Renal cortical epithelial cell (primary cell): ENCODE results near the gene HOOK1. TPM values are rescaled to one million over a fixed set of nuclear protein-coding genes. Genes with fewer than 3 reads are reported as not detected.

ENCODE experiments used
- DNase-seq: peaks from one replicate; pipeline ENCODE4 v3.0.0-alpha.2; 2011; ENCODE audit warnings: low read depth
- total RNA-seq: library from RNA; depleted of rRNA; stranded (reverse); fragments of >200 nt; gene quantifications from 2 replicates; pipeline ENCODE4 v1.2.3, GENCODE V29; 2014

HOOK1 gene
- 18.6 and 45.2 TPM in 2 replicates for total RNA-seq

DNA sequence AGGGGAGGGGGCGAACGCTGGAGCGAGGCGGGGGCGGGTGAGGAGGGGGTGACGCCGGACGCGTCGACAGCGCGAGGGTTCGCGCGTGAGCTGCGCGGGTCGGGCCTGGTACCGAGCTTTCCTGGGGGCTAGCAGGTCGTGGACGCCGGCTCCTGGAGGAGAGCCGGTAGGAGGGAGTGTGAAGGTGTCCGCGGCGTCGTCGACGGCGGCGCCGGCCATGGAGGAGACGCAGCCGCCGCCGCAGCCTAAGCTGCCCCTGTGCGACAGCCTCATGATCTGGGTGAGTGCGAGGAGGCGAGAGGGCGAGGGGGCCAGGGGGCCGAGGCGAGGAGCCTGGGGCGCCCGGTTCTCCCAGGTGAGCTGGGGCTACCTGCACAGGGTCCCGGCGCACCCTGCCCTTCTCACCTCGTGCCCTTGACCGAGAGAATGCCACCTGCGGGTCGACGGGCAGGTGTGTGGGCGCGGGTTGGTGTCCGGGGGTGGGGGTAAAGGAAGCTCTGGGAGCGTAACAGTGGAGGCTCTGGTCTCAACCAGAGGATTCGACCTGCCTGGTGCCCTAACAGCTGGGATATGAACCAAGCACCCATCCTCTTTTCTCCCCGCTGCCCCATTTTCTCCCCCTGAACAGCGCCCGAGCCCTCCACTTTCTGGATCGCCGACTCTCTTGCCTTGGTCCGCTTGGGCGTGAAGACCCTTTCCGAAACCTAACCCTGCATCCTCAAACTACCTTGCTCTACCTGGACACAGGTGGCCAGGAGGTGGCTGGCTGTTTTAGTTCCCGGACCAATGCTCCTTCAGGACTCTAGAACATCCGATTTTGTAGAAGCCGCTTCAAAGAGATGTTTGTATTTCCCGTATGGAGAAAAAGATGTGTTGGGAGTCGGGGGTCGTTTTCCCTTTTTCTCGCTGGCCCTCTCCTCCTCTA lies at the start of gene HOOK1:
Gene HOOK1 (plus strand): TSS at position 49 of the 925 bp plus-strand sequence. CDS start 169 bp downstream, at position 218.
- no peak for DNase-seq

DNA sequence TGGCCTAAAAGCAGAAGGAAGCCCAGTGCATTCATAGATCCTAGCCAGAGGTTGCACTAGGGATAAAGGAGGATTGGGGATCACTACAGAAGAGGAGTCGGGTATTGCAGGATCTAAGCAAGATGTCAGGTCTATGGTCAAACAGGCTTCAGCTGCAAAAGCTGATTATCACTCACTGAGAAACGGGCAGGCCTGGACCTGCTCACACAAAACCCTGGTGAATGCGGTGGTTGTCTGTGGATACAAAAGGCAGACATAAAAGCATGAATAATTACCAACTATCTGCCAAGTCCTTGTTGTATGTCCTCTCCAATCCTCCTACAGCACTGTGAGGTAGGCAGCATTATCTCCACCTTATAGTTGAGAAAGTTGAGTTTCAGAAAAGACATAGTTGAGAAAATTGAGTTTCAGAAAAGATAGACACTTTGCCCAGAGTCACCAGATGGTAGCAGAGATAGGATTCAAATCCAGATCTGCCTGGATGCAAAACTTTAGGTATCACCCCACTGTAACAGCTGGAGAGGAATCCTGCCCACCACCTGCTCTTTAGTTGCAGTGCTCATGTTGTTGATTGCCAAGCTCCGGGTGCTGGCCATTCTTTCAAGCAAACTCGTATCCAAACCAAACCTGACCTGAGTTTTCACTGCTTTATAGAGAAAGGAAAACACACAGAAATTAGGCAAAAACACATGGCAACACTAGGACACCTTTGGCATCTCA lies 49.6 kb upstream of the HOOK1 start:
- no peak for DNase-seq

GRCh38 chr1:59766227-59766855 lies 48.4 kb upstream of the HOOK1 start:
- no peak for DNase-seq

DNA sequence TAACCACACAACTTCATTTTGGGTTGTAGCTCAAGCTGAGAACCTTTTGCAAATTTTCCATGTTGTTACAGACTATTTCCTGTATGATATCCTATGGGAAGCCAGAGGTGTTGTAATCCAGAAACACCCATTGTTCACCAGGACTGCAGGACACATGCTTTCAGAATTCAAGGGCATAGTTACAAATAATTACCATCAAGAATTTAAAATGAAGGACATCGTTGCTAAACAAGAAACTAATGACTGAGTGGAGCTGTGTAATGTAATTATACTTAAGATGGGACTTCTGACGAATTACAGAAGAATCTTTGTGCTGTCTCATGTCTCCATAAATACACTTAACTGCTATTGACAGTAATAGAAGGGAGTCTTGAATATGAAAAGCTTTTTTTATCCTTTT lies 47.6 kb upstream of the HOOK1 start:
- DNase-seq: peak; percentile 44

- DNase-seq: peak; percentile 10
Measured at GRCh38 chr1:59768792-59769735, 45.7 kb upstream of the HOOK1 start.

- peak; percentile 84 for DNase-seq
Measured at GRCh38 chr1:59769736-59770095, 45.0 kb upstream of the HOOK1 start.

GRCh38 chr1:59771361-59771760 lies 43.4 kb upstream of the HOOK1 start:
- DNase-seq: no peak

DNA sequence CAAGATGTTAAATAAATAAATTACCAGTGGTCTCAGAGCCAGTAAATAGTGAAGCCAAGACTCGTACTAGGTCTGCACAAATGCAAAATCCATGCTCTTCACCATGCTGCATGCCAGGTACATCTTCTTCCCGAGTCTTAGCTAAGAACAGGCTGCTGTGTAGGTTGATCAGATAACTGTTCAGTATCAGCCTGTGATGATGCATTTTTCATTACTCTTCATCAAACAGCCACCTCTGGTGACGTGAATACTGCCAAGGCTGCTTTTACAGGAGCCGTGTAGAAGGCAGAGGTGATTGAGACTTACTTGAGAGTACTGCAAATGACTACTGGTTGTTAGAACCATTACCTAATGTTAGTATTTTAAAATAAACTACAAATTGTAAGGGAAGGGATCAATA lies 39.3 kb upstream of the HOOK1 start:
- DNase-seq: no peak

- no peak for DNase-seq
Measured at GRCh38 chr1:59776960-59777852, 37.5 kb upstream of the HOOK1 start.

DNA sequence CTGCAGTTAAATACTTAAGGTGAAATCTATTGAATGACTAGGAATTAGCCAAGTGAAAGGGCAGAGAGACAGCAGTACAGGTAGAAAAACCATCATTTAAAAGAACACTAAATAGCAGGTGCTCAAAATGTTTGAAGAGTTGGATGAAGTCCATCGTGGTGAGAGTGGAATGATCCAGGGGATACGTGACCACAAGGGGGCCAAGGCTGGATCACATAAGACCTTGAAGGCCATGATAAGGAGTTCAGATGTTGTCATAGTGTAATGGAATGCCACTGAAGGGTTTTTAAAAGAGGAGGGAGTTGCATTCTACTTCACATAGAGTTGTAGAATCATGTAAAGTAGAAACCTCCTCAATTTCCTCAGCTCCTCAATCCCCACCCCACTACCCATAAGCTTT lies 34.8 kb upstream of the HOOK1 start:
- no peak for DNase-seq

DNA sequence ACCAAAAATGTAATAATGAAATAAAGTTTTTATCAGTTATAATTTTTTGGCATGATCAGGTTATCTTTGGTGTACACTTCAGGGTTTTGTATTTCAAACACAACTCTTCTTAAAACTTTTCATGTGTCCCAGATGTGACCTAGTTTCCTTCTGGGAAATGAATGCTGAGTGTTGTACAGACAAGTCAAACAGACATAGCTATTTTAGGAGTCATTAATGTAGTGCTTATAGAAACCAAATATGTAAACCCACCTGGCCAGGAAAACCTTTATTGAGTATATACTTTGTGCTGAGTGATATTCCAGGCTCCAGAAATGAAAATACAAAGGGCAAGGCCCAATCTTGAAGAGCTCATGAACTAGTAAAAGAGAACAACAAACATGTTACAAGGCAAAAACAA lies 25.9 kb upstream of the HOOK1 start:
- DNase-seq: no peak

DNA sequence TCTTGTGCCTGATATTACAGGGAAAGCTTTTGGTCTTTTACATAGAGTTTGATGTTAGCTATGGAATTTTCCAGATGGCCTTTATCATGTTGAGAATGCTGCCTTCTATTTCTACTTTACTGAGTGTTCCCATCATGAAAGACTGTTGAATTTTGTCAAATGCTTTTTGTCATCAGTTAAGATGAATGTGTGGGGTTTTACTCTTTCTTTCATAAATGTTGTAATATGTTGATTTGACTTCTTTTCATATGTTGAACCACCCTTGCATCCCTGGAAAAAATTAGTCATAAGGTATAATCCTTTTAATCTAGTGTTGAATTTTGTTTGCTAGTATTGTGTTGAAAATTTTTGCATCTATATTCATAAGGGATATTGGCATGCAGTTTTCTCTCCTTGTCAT lies 16.1 kb upstream of the HOOK1 start:
- DNase-seq: no peak

DNA sequence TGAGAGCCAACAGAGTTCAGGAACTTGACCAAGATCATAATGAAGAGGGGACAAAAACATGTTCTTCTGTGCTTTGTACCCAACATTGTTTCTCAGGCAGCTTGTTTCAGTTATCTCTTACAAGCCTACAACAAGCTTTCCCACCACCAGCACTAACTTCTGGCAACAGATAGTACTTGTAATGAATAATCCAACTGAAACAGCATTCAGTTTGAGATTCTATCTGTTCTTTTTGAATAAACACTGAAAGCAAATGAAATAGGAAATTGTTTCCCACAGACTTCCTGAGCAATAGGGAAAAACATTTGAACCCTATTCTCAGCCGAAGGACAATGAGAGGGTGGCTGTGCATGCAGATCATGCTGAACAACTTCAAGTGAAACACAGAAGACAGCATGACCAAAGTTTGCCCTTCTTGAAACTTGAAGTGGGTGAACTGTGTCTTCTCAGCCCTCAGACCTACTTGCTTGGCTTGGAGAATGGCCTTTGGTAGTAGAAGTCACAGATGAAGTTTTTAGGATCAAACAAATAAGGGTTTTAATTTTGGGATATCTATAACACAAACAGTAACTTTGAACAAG lies 11.2 kb upstream of the HOOK1 start:
- peak; percentile 97 for DNase-seq

GRCh38 chr1:59804301-59804700 lies 10.4 kb upstream of the HOOK1 start:
- DNase-seq: peak; percentile 62

DNA sequence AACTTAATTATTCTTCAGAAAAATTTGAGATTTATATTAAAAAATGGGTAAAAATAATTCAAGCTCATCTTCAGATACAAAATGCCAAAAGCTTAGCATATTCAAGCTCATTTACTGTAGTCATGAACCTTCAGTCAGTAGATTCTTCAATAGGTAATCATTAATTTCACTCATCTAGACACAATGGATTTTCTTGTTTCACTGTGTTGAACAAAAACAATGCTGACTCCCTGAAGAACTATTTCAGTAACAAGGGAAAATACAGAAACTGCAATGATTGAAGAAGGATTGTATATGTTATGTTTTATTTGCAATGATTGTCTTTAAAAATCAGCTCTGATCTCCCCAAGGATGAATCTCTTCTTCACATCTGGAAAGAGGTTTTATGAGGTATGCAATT lies 9.2 kb upstream of the HOOK1 start:
- DNase-seq: peak; percentile 97

- DNase-seq: peak; percentile 98
Measured at GRCh38 chr1:59814180-59814900, 409 bp upstream of the HOOK1 start.

- no peak for DNase-seq
Measured at GRCh38 chr1:59815892-59816291, 1.1 kb downstream of the HOOK1 start.

DNA sequence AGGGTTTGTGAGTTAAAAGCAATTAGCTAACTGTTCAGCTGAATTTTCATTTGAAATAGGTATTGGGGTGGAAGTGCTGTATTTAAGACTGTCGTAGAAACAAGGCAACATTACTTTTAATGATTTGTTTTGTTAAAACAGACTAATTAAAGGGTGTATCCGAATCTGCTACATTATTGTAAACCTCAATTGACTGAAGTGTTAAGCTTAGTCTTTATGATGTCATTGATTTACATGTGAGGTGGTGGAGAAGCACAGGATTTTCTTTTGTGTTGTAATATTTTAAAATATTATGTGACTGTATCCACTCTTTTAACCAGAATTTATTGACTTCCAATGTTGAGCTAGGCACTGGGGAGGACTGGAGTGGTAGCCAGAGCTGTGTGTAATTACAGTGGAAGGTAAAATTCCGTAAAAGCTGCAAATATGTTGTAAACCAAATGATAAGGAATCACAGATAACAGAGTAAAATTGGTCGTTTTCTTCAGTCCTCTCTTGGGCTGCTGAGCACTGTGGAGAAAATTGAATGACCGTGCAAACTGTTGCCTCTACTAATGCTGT lies 1.6 kb downstream of the HOOK1 start:
- DNase-seq: no peak
